IMR-90 (cell line): ENCODE measurements around the gene TTLL11.

ENCODE experiments used
- BHLHE40 ChIP-seq: fragments of 150-350 bp; IDR thresholded peaks from 2 replicates; pipeline ENCODE4 v1.6.1; 2016; ENCODE audit warnings: mild to moderate bottlenecking, low read depth, low read length
- CEBPB ChIP-seq: IDR thresholded peaks from 2 replicates; pipeline ENCODE4 v1.6.1; 2012; ENCODE audit warnings: low read depth, low read length, improper control_type of control experiment
- CTCF ChIP-seq: conservative IDR thresholded peaks from 2 replicates; pipeline ENCODE4 v1.5.1; 2012; ENCODE audit warnings: mild to moderate bottlenecking, low read depth, low read length, improper control_type of control experiment
- ELK1 ChIP-seq: fragments of 150-350 bp; IDR thresholded peaks from 2 replicates; pipeline ENCODE4 v1.6.1; 2016; ENCODE audit warnings: low read depth, mild to moderate bottlenecking, low read length, moderate library complexity, borderline replicate concordance
- FOS ChIP-seq: fragments of 150-350 bp; IDR thresholded peaks from 2 replicates; pipeline ENCODE4 v1.6.1; 2016; ENCODE audit warnings: low read depth, low read length
- MAFK ChIP-seq: IDR thresholded peaks from 2 replicates; pipeline ENCODE4 v1.6.1; 2012; ENCODE audit warnings: low read depth, low read length, improper control_type of control experiment
- MAZ ChIP-seq: IDR thresholded peaks from 2 replicates; pipeline ENCODE4 v1.6.1; 2012; ENCODE audit warnings: low read depth, mild to moderate bottlenecking, low read length, improper control_type of control experiment, moderate library complexity, borderline replicate concordance
- MXI1 ChIP-seq: IDR thresholded peaks from 2 replicates; pipeline ENCODE4 v1.6.1; 2012; ENCODE audit warnings: low read depth, mild to moderate bottlenecking, low read length, moderate library complexity, borderline replicate concordance
- NFE2L2 ChIP-seq: fragments of 150-350 bp; IDR thresholded peaks from 2 replicates; pipeline ENCODE4 v1.6.1; 2016; ENCODE audit warnings: low read depth, mild to moderate bottlenecking, low read length
- POLR2A ChIP-seq: IDR thresholded peaks from 2 replicates; pipeline ENCODE4 v1.6.1; 2012; ENCODE audit warnings: mild to moderate bottlenecking, low read depth, low read length
- RAD21 ChIP-seq: IDR thresholded peaks from 2 replicates; pipeline ENCODE4 v1.6.1; 2012; ENCODE audit warnings: low read length, improper control_type of control experiment
- RCOR1 ChIP-seq: IDR thresholded peaks from 2 replicates; pipeline ENCODE4 v1.6.1; 2012; ENCODE audit warnings: mild to moderate bottlenecking, low read length, improper control_type of control experiment; ENCODE audit not compliant: insufficient replicate concordance
- SMC3 ChIP-seq: fragments of 150-350 bp; IDR thresholded peaks from 2 replicates; pipeline ENCODE4 v1.6.1; 2016; ENCODE audit warnings: low read depth, mild to moderate bottlenecking, antibody characterized with exemption, low read length, moderate library complexity
- USF2 ChIP-seq: fragments of 150-350 bp; IDR thresholded peaks from 2 replicates; pipeline ENCODE4 v1.6.1; 2017; ENCODE audit warnings: mild to moderate bottlenecking, antibody characterized with exemption, low read length, low read depth

- TF ChIP-seq CTCF (no peak), ELK1 (no peak), SMC3 (no peak), POLR2A (no peak), RAD21 (no peak), CEBPB (no peak), RCOR1 (no peak), NFE2L2 (no peak), MXI1 (no peak), USF2 (no peak), MAFK (no peak), MAZ (no peak), FOS (no peak), BHLHE40 (no peak)
These were observed 109.4 kb downstream of the TTLL11 start for GRCh38 chr9:121983736-121984135.
